ENCODE measurements around the gene SMC1B. TPM values are rescaled to one million over a fixed set of nuclear protein-coding genes. Genes with fewer than 3 reads are reported as not detected.
A peak's percentile ranks its signal among the peaks of the same experiment; 100 is the strongest.

Gene SMC1B
- total and polyA plus RNA-seq, 9 of the 15 experiments (the other 6 are each of a cell fraction or from before 2014, with no cell fraction given) = 0.03 TPM; not detected in 8

GRCh38 chr22:45309422-45310227 lies 103.8 kb downstream of the SMC1B start, which contains the start of gene FAM118A (continued):
- TF ChIP-seq ZMIZ1 (IDR thresholded peaks at IDR 0.05; ENCODE audit: low read depth in 2 of 2, low read length in 2 of 2) (no peak), CBFB (CRISPR knock-in tag; IDR thresholded peaks at IDR 0.05) (no peak), CBX2 (IDR thresholded peaks at IDR 0.05; ENCODE audit: insufficient read depth, low read length, poor library complexity, severe bottlenecking) (no peak), E2F1 (CRISPR knock-in tag; IDR thresholded peaks at IDR 0.05) (no peak), IRF9 (tag; IDR thresholded peaks at IDR 0.05) (no peak), TARDBP (IDR thresholded peaks at IDR 0.05) (no peak), TSHZ1 (CRISPR knock-in tag; IDR thresholded peaks at IDR 0.05) (no peak), MAFG (tag; conservative IDR thresholded peaks at IDR 0.05) (no peak), PREB (CRISPR knock-in tag; IDR thresholded peaks at IDR 0.05) (no peak), ZNF143 (CRISPR knock-in tag; IDR thresholded peaks at IDR 0.05) (no peak), TCF7L2 (IDR thresholded peaks at IDR 0.05; ENCODE audit: low read depth, low read length) (no peak), ZNF717 (CRISPR knock-in tag; IDR thresholded peaks at IDR 0.05) (no peak), MEF2D (tag; conservative IDR thresholded peaks at IDR 0.05; ENCODE audit: low read depth) (no peak), IRF2 (CRISPR knock-in tag; IDR thresholded peaks at IDR 0.05) (no peak), NONO (IDR thresholded peaks at IDR 0.05; ENCODE audit: low read depth in 2 of 2, low read length in 1 of 2) (0 out of 4 replicates have a peak, but pooled peaks have one; percentile 23 to 29), SNAPC5 (CRISPR knock-in tag; IDR thresholded peaks at IDR 0.05) (no peak)

Data from K562 (cell line).